Left lobe of liver (tissue), 2 donors: ENCODE measurements around the gene ATP6V1F. TPM values are rescaled to one million over a fixed set of nuclear protein-coding genes. Genes with fewer than 3 reads are reported as not detected.

Experiments used
- ATAC-seq: fragments of 200-7000 bp; cut with Tn5 transposase; one replicate; pipeline ENCODE4 v1.9.1; 2020; ENCODE audit warnings: mild to moderate bottlenecking, moderate library complexity
- DNase-seq: peaks from one replicate; pipeline ENCODE4 v3.0.0-alpha.2; 2020; ENCODE audit warnings: low spot score
- total RNA-seq: library from RNA; stranded (reverse); gene quantifications from one replicate; pipeline ENCODE4 v1.2.1, GENCODE V29; 2021
- donor health status: DM: no; HTN: no; CAD: no; lungs with moderate emphysema.
- donor health status: DM: no; HTN: yes; CAD: no.

ATP6V1F gene
- total RNA-seq, 1 donor from 2014 or later = 28.2 TPM

- ATAC-seq (no peak), DNase-seq (no peak)
Measured at GRCh38 chr7:128835231-128835751, 27.4 kb upstream of the ATP6V1F start.

GRCh38 chr7:128835790-128836641 lies 26.6 kb upstream of the ATP6V1F start:
- ATAC-seq (no peak), DNase-seq (no peak)

GRCh38 chr7:128836729-128837348 lies 25.8 kb upstream of the ATP6V1F start:
- no peak for ATAC-seq
- DNase-seq = no peak

- no peak for DNase-seq
- ATAC-seq = no peak
Measured at GRCh38 chr7:128837521-128837921, 25.1 kb upstream of the ATP6V1F start.

- no peak for DNase-seq
Measured at GRCh38 chr7:128838109-128838779, 24.4 kb upstream of the ATP6V1F start.

GRCh38 chr7:128838981-128839731 lies 23.5 kb upstream of the ATP6V1F start:
- DNase-seq (no peak), ATAC-seq (no peak)

More at GRCh38 chr7:128838109-128838779, 24.4 kb upstream of the ATP6V1F start:
- no peak for ATAC-seq

GRCh38 chr7:128839751-128840177 lies 22.9 kb upstream of the ATP6V1F start:
- ATAC-seq (no peak), DNase-seq (no peak)

GRCh38 chr7:128840326-128841170 lies 22.1 kb upstream of the ATP6V1F start:
- no peak for ATAC-seq
- DNase-seq = no peak

GRCh38 chr7:128841171-128841690 lies 21.4 kb upstream of the ATP6V1F start:
- ATAC-seq (no peak), DNase-seq (no peak)

GRCh38 chr7:128841921-128842673 lies 20.6 kb upstream of the ATP6V1F start:
- no peak for DNase-seq
- ATAC-seq = peak; percentile 69

- DNase-seq (no peak), ATAC-seq (no peak)
Measured at GRCh38 chr7:128842674-128843641, 19.7 kb upstream of the ATP6V1F start.

GRCh38 chr7:128843938-128844621 lies 18.6 kb upstream of the ATP6V1F start:
- ATAC-seq = no peak

GRCh38 chr7:128844777-128845311 lies 17.8 kb upstream of the ATP6V1F start:
- ATAC-seq (no peak), DNase-seq (no peak)

More at GRCh38 chr7:128843938-128844621, 18.6 kb upstream of the ATP6V1F start:
- no peak for DNase-seq

- DNase-seq (no peak), ATAC-seq (no peak)
Measured at GRCh38 chr7:128845475-128845874, 17.2 kb upstream of the ATP6V1F start.

GRCh38 chr7:128845987-128846386 lies 16.7 kb upstream of the ATP6V1F start:
- DNase-seq (no peak), ATAC-seq (no peak)

- DNase-seq (no peak), ATAC-seq (no peak)
Measured at GRCh38 chr7:128846781-128847444, 15.7 kb upstream of the ATP6V1F start.
